IPS DF 6.9 (cell line): Measurements from ENCODE around the gene STIM1.

Experiments
- DNase-seq: peaks from one replicate; pipeline ENCODE4 v3.0.0-alpha.2; 2013; ENCODE audit warnings: low read depth, low spot score
- H3K27ac ChIP-seq: one replicate; pipeline ENCODE4 v1.5.1; 2013; ENCODE audit warnings: low read length, control low read depth
- H3K27me3 ChIP-seq: 2 replicates; pipeline ENCODE4 v1.6.1; 2013; ENCODE audit warnings: mild to moderate bottlenecking, low read length; ENCODE audit not compliant: control insufficient read depth, insufficient read depth
- H3K36me3 ChIP-seq: 2 replicates; pipeline ENCODE4 v1.6.1; 2013; ENCODE audit warnings: low read length; ENCODE audit not compliant: control insufficient read depth, insufficient read depth
- H3K4me1 ChIP-seq: 2 replicates; pipeline ENCODE4 v1.6.1; 2013; ENCODE audit warnings: low read length; ENCODE audit not compliant: control insufficient read depth, insufficient read depth
- H3K4me3 ChIP-seq: 2 replicates; pipeline ENCODE4 v1.5.1; 2013; ENCODE audit warnings: mild to moderate bottlenecking, low read length
- H3K9me3 ChIP-seq: 2 replicates; pipeline ENCODE4 v1.6.1; 2013; ENCODE audit warnings: low read length, inconsistent platforms; ENCODE audit not compliant: control insufficient read depth, insufficient read depth
- WGBS: extraction: QIAGEN DNeasy Blood & Tissue Kit; methylation state at CpG from one replicate; pipeline ENCODE4 v1.1.7; 2013; ENCODE audit warnings: mixed read lengths, missing lambda C conversion rate; ENCODE audit not compliant: insufficient read length, insufficient coverage; 5-methylcytosine and 5-hydroxymethylcytosine counted together

Gene STIM1

GRCh38 chr11:3909901-3910300, 54.4 kb downstream of the STIM1 start:
- Histone ChIP-seq H3K27me3 (no peaks in the 10 kb centered on the region), H3K4me3 (no peak overlapping the region), H3K36me3 (no peaks in the 10 kb centered on the region), H3K27ac (no peak overlapping the region), H3K4me1 (no peaks in the 10 kb centered on the region), H3K9me3 (no peaks in the 10 kb centered on the region)
- DNase-seq, result no peak
- no CpG with 5 or more reads among the region's 3 CpGs for WGBS

- DNase-seq, result no peak
- Histone ChIP-seq H3K27ac (no peak overlapping the region), H3K4me3 (no peak overlapping the region), H3K36me3 (no peaks in the 10 kb centered on the region), H3K4me1 (no peaks in the 10 kb centered on the region), H3K9me3 (no peaks in the 10 kb centered on the region), H3K27me3 (no peaks in the 10 kb centered on the region)
- WGBS, result no CpG with 5 or more reads among the region's 3 CpGs
Observed at GRCh38 chr11:3911908-3912505, 56.5 kb downstream of the STIM1 start.

- no peaks in the 10 kb centered on the region for H3K9me3 ChIP-seq
- H3K4me3 ChIP-seq, result no peak overlapping the region
- WGBS, result no CpG with 5 or more reads among the region's 5 CpGs
- no peaks in the 10 kb centered on the region for H3K36me3 ChIP-seq
- H3K4me1 ChIP-seq, result no peaks in the 10 kb centered on the region
- H3K27me3 ChIP-seq, result no peaks in the 10 kb centered on the region
- no peak for DNase-seq
- H3K27ac ChIP-seq, result no peak overlapping the region
Observed at GRCh38 chr11:3913921-3914320, 58.5 kb downstream of the STIM1 start.

GRCh38 chr11:3914805-3915204, 59.3 kb downstream of the STIM1 start:
- no peaks in the 10 kb centered on the region for H3K9me3 ChIP-seq
- H3K36me3 ChIP-seq, result no peaks in the 10 kb centered on the region
- H3K27ac ChIP-seq, result no peak overlapping the region
- no peak overlapping the region for H3K4me3 ChIP-seq
- WGBS, result no CpG with 5 or more reads among the region's 1 CpG
- H3K27me3 ChIP-seq, result no peaks in the 10 kb centered on the region
- DNase-seq, result no peak
- H3K4me1 ChIP-seq, result no peaks in the 10 kb centered on the region

- Histone ChIP-seq H3K4me3 (no peak overlapping the region), H3K9me3 (no peaks in the 10 kb centered on the region), H3K4me1 (no peaks in the 10 kb centered on the region), H3K27me3 (no peaks in the 10 kb centered on the region), H3K27ac (no peak overlapping the region), H3K36me3 (no peaks in the 10 kb centered on the region)
- DNase-seq, result no peak
- no CpG with 5 or more reads among the region's 3 CpGs for WGBS
Observed at GRCh38 chr11:3916962-3917361, 61.5 kb downstream of the STIM1 start.

GRCh38 chr11:3920148-3920852, 64.8 kb downstream of the STIM1 start:
- H3K9me3 ChIP-seq, result no peaks in the 10 kb centered on the region
- no peaks in the 10 kb centered on the region for H3K4me1 ChIP-seq
- no peaks in the 10 kb centered on the region for H3K36me3 ChIP-seq
- WGBS, result no CpG with 5 or more reads among the region's 2 CpGs
- no peak overlapping the region for H3K27ac ChIP-seq
- no peak overlapping the region for H3K4me3 ChIP-seq
- no peaks in the 10 kb centered on the region for H3K27me3 ChIP-seq
- no peak for DNase-seq

GRCh38 chr11:3922056-3922455, 66.6 kb downstream of the STIM1 start:
- H3K27me3 ChIP-seq, result no peaks in the 10 kb centered on the region
- DNase-seq, result no peak
- H3K36me3 ChIP-seq, result no peaks in the 10 kb centered on the region
- no peak overlapping the region for H3K4me3 ChIP-seq
- no peaks in the 10 kb centered on the region for H3K9me3 ChIP-seq
- no CpG with 5 or more reads among the region's 1 CpG for WGBS
- H3K4me1 ChIP-seq, result no peaks in the 10 kb centered on the region
- no peak overlapping the region for H3K27ac ChIP-seq

GRCh38 chr11:3925513-3925912, 70.0 kb downstream of the STIM1 start:
- Histone ChIP-seq H3K27ac (no peak overlapping the region), H3K4me1 (no peaks in the 10 kb centered on the region), H3K27me3 (no peaks in the 10 kb centered on the region), H3K36me3 (no peaks in the 10 kb centered on the region), H3K4me3 (no peak overlapping the region), H3K9me3 (no peaks in the 10 kb centered on the region)
- WGBS, result no CpG with 5 or more reads among the region's 1 CpG
- DNase-seq, result no peak

GRCh38 chr11:3926458-3927095, 71.1 kb downstream of the STIM1 start:
- no peaks in the 10 kb centered on the region for H3K36me3 ChIP-seq
- no peak for DNase-seq

GRCh38 chr11:3927129-3927796, 71.8 kb downstream of the STIM1 start:
- H3K36me3 ChIP-seq, result no peaks in the 10 kb centered on the region
- H3K4me3 ChIP-seq, result no peak overlapping the region
- H3K4me1 ChIP-seq, result no peaks in the 10 kb centered on the region
- H3K9me3 ChIP-seq, result no peaks in the 10 kb centered on the region
- DNase-seq, result no peak
- WGBS, result no CpG with 5 or more reads among the region's 6 CpGs
- no peaks in the 10 kb centered on the region for H3K27me3 ChIP-seq
- no peak overlapping the region for H3K27ac ChIP-seq

More at GRCh38 chr11:3926458-3927095, 71.1 kb downstream of the STIM1 start:
- Histone ChIP-seq H3K4me3 (no peak overlapping the region), H3K4me1 (no peaks in the 10 kb centered on the region), H3K27ac (no peak overlapping the region), H3K9me3 (no peaks in the 10 kb centered on the region), H3K27me3 (no peaks in the 10 kb centered on the region)
